ENCODE measurements around the gene LRRC46. TPM values are rescaled to one million over a fixed set of nuclear protein-coding genes. Genes with fewer than 3 reads are reported as not detected.

The LRRC46 gene
- total RNA-seq, 4 donors from 2014 or later: 0.45 TPM; not detected in 3

GRCh38 chr17:47871048-47871447 lies 39.6 kb downstream of the LRRC46 start:
- intact Hi-C loops (cut with DNase I): no loop called here
- no peaks in the 10 kb centered on the region for H3K36me3 ChIP-seq
- no peak overlapping the region for H3K4me3 ChIP-seq
- no peak overlapping the region for H3K27ac ChIP-seq (replicated peaks in 1 of 4)
- H3K9me3 ChIP-seq: no peaks in the 10 kb centered on the region
- no peak for DNase-seq (ENCODE audit: extremely low spot score)
- H3K4me1 ChIP-seq: peaks cover 5 to 9% (median 7%) of the 10 kb centered on the region in 4 donors
- TF ChIP-seq EP300 (IDR thresholded peaks at IDR 0.05) (no peak), POLR2AphosphoS5 (IDR thresholded peaks at IDR 0.05) (no peak), POLR2A (IDR thresholded peaks at IDR 0.05; ENCODE audit: low read depth) (no peak)
- TF ChIP-seq, protein P1, sequence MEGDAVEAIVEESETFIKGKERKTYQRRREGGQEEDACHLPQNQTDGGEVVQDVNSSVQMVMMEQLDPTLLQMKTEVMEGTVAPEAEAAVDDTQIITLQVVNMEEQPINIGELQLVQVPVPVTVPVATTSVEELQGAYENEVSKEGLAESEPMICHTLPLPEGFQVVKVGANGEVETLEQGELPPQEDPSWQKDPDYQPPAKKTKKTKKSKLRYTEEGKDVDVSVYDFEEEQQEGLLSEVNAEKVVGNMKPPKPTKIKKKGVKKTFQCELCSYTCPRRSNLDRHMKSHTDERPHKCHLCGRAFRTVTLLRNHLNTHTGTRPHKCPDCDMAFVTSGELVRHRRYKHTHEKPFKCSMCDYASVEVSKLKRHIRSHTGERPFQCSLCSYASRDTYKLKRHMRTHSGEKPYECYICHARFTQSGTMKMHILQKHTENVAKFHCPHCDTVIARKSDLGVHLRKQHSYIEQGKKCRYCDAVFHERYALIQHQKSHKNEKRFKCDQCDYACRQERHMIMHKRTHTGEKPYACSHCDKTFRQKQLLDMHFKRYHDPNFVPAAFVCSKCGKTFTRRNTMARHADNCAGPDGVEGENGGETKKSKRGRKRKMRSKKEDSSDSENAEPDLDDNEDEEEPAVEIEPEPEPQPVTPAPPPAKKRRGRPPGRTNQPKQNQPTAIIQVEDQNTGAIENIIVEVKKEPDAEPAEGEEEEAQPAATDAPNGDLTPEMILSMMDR (IDR thresholded peaks at IDR 0.05): no peak
- peaks cover 0 to 96% (median 29%) of the 10 kb centered on the region in 4 donors for H3K27me3 ChIP-seq

DNA sequence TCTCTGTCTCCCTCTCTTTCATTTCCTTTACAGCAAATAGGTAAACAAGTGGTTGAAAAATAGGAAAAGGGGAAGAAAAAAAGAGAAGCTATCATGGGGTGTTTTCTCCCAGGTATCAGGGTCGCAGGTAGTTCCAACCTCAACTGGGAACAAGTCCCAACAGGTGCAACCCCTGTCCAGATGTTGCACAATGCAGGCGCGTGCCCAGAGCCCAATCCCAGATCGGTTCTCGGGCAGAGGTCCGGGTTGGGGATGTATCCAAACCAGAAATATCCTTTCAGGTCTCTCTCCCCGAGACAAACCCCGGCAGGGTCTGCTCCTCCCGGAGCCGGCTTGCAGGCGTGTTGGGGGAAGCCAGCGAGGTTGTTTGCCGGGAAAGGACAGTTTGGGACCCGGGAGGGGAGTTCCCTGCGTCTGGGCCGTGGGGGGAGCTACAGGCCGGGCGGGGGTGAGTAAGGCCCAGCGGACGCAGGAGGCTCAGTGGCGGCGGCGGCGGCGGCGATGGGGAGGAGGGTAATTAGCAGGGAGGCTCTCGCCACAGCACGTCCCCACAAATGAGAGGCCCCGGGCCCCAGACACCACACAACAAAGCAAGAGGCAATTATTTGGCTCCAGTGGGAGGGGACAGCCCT lies 40.7 kb downstream of the LRRC46 start:
- Histone ChIP-seq H3K27me3 (peaks cover 0 to 91% (median 29%) of the 10 kb centered on the region in 4 donors), H3K4me3 (no peak overlapping the region), H3K9me3 (no peaks in the 10 kb centered on the region), H3K4me1 (peaks cover 5 to 9% (median 7%) of the 10 kb centered on the region in 4 donors), H3K27ac (replicated peaks in 1 of 4) (no peak overlapping the region), H3K36me3 (no peaks in the 10 kb centered on the region)
- WGBS: 21% methylated on average over 29 of the region's 29 CpGs
- TF ChIP-seq POLR2A (IDR thresholded peaks at IDR 0.05; ENCODE audit: low read depth) (no peak), POLR2AphosphoS5 (IDR thresholded peaks at IDR 0.05) (no peak)
- DNase-seq (ENCODE audit: extremely low spot score): no peak
- intact Hi-C loops (cut with DNase I): no loop called here

DNA sequence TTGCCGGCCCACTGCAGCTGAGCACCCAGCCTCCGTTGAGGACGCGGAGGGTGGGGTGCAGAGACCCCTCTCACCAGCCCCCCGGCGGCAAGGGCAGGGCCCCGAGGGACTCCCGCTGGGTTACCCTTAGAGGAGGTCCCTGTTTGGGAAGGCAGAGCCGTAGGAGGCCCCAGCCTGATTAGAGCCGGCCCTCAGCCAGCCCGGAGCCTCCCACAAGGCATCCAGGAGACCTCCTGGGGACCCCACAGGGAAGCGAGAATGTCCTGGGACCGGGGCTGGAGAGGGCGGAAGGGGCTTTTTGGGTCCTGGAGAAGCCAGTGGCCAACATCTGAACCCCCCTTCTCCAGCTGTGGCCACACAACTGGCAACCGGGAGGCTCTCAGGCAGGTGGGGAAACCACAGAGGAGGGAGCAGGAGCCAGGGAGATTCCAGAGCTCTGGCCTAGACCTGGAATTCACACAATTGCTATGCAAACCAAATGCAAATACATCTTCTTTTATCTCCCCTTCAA lies 41.2 kb downstream of the LRRC46 start:
- TF ChIP-seq POLR2A (IDR thresholded peaks at IDR 0.05; ENCODE audit: low read depth) (no peak), POLR2AphosphoS5 (IDR thresholded peaks at IDR 0.05) (no peak), EP300 (IDR thresholded peaks at IDR 0.05) (no peak)
- TF ChIP-seq, protein P1 (IDR thresholded peaks at IDR 0.05): no peak
- 21% methylated on average over 9 of the region's 15 CpGs for WGBS

GRCh38 chr17:47873200-47874090 lies 42.0 kb downstream of the LRRC46 start:
- Histone ChIP-seq H3K27ac (replicated peaks in 1 of 4) (no peak overlapping the region), H3K9me3 (no peaks in the 10 kb centered on the region), H3K4me1 (peaks cover 5 to 9% (median 7%) of the 10 kb centered on the region in 4 donors), H3K4me3 (no peak overlapping the region), H3K27me3 (peaks cover 0 to 91% (median 29%) of the 10 kb centered on the region in 4 donors), H3K36me3 (no peaks in the 10 kb centered on the region)
- DNase-seq (ENCODE audit: extremely low spot score): no peak
- WGBS: 58% methylated on average over 4 of the region's 4 CpGs
- no peak for TF ChIP-seq EP300 (IDR thresholded peaks at IDR 0.05)
- no peak for TF ChIP-seq POLR2A (IDR thresholded peaks at IDR 0.05; ENCODE audit: low read depth)
- no peak for TF ChIP-seq POLR2AphosphoS5 (IDR thresholded peaks at IDR 0.05)
- TF ChIP-seq, protein P1 (IDR thresholded peaks at IDR 0.05): no peak
- intact Hi-C loops (cut with DNase I): no loop called here

More for the DNA sequence above, 41.2 kb downstream of the LRRC46 start:
- Histone ChIP-seq H3K4me1 (peaks cover 5 to 9% (median 7%) of the 10 kb centered on the region in 4 donors), H3K36me3 (no peaks in the 10 kb centered on the region), H3K4me3 (no peak overlapping the region), H3K9me3 (no peaks in the 10 kb centered on the region), H3K27me3 (peaks cover 0 to 91% (median 29%) of the 10 kb centered on the region in 4 donors), H3K27ac (replicated peaks in 1 of 4) (no peak overlapping the region)
- no peak for DNase-seq (ENCODE audit: extremely low spot score)
- intact Hi-C loops (cut with DNase I): no loop called here

All from esophagus muscularis mucosa (tissue), 4 donors.